ENCODE measurements around the gene MYOCOS. TPM values are rescaled to one million over a fixed set of nuclear protein-coding genes. Genes with fewer than 3 reads are reported as not detected.

The MYOCOS gene
- polyA plus RNA-seq, 2 of the 4 experiments (the other 2 are of a cell fraction), result not detected

GRCh38 chr1:171576144-171576543 lies 45.9 kb upstream of the MYOCOS start:
- ChIA-PET CTCF (interaction anchor here (0.9 kb wide), 1 partner anchor 9 kb away, joined by 4 read pairs; no protein-coding TSS in a partner anchor), POLR2A (no interaction called here)
- H3K27ac ChIP-seq, result peak overlapping the region in 1 of 2 experiments; percentile 52; a peak in 2 of 6 replicates
- H3K9me3 ChIP-seq, result no peaks in the 10 kb centered on the region
- H3K4me1 ChIP-seq, result peaks cover 9% of the 10 kb centered on the region
- H3K4me2 ChIP-seq, result no peak overlapping the region
- peak in 1 of 2 experiments; percentile 24 for DNase-seq (ENCODE audit: low read depth in 1 of 2, low spot score in 1 of 2)
- 77% methylated on average over 1 of the region's 1 CpG for WGBS (ENCODE audit: missing lambda C conversion rate)
- peak in 1 of 2 experiments; percentile 45; a peak in 2 of 6 replicates for ATAC-seq
- no peak for TF ChIP-seq NPAS2 (CRISPR knock-in tag; IDR thresholded peaks at IDR 0.05; ENCODE audit: borderline replicate concordance)
- TF ChIP-seq PBX3 (IDR thresholded peaks at IDR 0.05), result no peak
- TF ChIP-seq MAZ (IDR thresholded peaks at IDR 0.05; ENCODE audit: borderline replicate concordance, low read depth, low read length), result no peak
- TF ChIP-seq NFE2L2 (conservative IDR thresholded peaks at IDR 0.05; ENCODE audit: low read length), result peak; percentile 40; the same call in 1 of the 2 replicates
- no peak for TF ChIP-seq POLR2A (IDR thresholded peaks at IDR 0.05; ENCODE audit: low read length)
- peak; percentile 40 for TF ChIP-seq MAFK (IDR thresholded peaks at IDR 0.05; ENCODE audit: partially characterized antibody)
- no peak for TF ChIP-seq HOXA7 (CRISPR knock-in tag; IDR thresholded peaks at IDR 0.05)
- no peak for TF ChIP-seq RCOR1 (IDR thresholded peaks at IDR 0.05; ENCODE audit: low read depth, low read length)
- no peak for TF ChIP-seq CEBPB (IDR thresholded peaks at IDR 0.05)
- no peak for TF ChIP-seq BHLHE40 (IDR thresholded peaks at IDR 0.05; ENCODE audit: low read depth, low read length)
- no peak for TF ChIP-seq KDM5A (IDR thresholded peaks at IDR 0.05)
- TF ChIP-seq RNF2 (IDR thresholded peaks at IDR 0.05; ENCODE audit: borderline replicate concordance, low read depth), result no peak
- no peak for FAIRE-seq
- no peak overlapping the region for H3K4me3 ChIP-seq

- no peak overlapping the region for H3K27ac ChIP-seq
- no peaks in the 10 kb centered on the region for H3K9me3 ChIP-seq
- WGBS (ENCODE audit: missing lambda C conversion rate), result 92% methylated on average over 3 of the region's 3 CpGs
- TF ChIP-seq RCOR1 (IDR thresholded peaks at IDR 0.05; ENCODE audit: low read depth, low read length) (no peak), SREBF2 (IDR thresholded peaks at IDR 0.05) (no peak), NPAS2 (CRISPR knock-in tag; IDR thresholded peaks at IDR 0.05; ENCODE audit: borderline replicate concordance) (no peak), REST (IDR thresholded peaks at IDR 0.05) (no peak), JUN (IDR thresholded peaks at IDR 0.05) (no peak), HDAC2 (IDR thresholded peaks at IDR 0.05) (no peak), JUNB (IDR thresholded peaks at IDR 0.05) (no peak), KDM1A (IDR thresholded peaks at IDR 0.05; ENCODE audit: low read depth) (no peak), ZNF302 (CRISPR knock-in tag; IDR thresholded peaks at IDR 0.05) (no peak), HMGXB4 (CRISPR knock-in tag; IDR thresholded peaks at IDR 0.05; ENCODE audit: borderline replicate concordance) (no peak), CBX2 (IDR thresholded peaks at IDR 0.05; ENCODE audit: borderline replicate concordance, low read depth) (no peak), HES2 (IDR thresholded peaks at IDR 0.05) (no peak), PHF8 (IDR thresholded peaks at IDR 0.05; ENCODE audit: borderline replicate concordance, low read depth) (no peak), POLR2A (IDR thresholded peaks at IDR 0.05; ENCODE audit: low read length) (no peak), E2F6 (IDR thresholded peaks at IDR 0.05; ENCODE audit: borderline replicate concordance, low read depth) (no peak), RARB (CRISPR knock-in tag; IDR thresholded peaks at IDR 0.05) (no peak), FOXS1 (CRISPR knock-in tag; IDR thresholded peaks at IDR 0.05) (no peak), BCL3 (IDR thresholded peaks at IDR 0.05) (no peak)
- H3K4me2 ChIP-seq, result no peak overlapping the region
- no peak overlapping the region for H3K4me3 ChIP-seq
- ATAC-seq, result no peak
- DNase-seq (ENCODE audit: low read depth in 1 of 2, low spot score in 1 of 2), result no peak
- ChIA-PET POLR2A (no interaction called here), CTCF (interaction anchor here (3.5 kb wide), 1 partner anchor 15 kb away, joined by 11 read pairs; no protein-coding TSS in a partner anchor)
- H3K4me1 ChIP-seq, result peaks cover 2% of the 10 kb centered on the region; the same call in 2 of the 3 replicates
- FAIRE-seq, result no peak
Measured at GRCh38 chr1:171581226-171581625, 40.8 kb upstream of the MYOCOS start.

Measured in A549 (cell line).